Limb (tissue), 2 donors: Measurements from ENCODE around the gene C1orf210.

ENCODE experiments used
- DNase-seq, 2 donors: peaks; one replicate each; pipeline ENCODE4 v3.0.0-alpha.2; 2016; ENCODE audit errors: extremely low spot score in 2 of 2

The C1orf210 gene

DNA sequence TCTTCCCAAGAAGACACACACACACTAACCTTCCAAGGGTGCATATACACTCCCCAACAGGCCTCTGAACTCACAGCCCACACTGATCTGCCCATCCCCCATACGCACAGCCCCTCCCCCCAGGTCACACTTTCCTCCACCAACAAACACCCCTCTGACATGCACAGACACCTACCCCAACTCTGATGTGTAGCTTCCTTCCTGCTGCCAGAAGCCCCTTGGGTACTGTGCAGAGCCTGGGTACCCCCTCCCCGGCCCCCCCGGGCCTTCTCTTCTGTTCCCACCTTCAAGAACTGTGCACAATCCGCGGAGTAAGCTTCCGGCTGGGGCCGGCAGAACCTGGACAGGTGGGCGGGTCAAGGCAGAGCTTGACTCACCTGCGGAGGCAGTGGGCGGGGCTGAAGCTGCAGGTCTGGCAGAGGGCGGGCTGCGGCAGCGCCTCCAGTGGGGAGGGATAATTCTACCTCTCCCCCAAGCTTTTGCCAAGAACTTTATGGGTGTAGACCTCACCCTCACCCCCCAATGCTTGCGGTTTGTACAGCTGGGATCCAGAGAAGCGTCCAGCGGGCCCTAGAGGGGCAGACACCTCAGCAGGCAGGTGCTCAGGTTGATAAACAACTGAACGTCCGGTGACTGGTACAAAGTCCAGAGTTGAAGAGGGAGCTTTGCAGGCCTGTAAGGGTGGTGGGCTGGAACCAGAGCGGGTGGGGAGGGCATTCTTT, at the start of gene C1orf210:
C1orf210 (minus strand) TSS at position 313 of the 722 bp plus-strand sequence. CDS start 2,311 bp downstream, outside the sequence.
- DNase-seq, result no peak

- no peak for DNase-seq
Measured at GRCh38 chr1:43334453-43335205, 49.2 kb upstream of the C1orf210 start.

DNA sequence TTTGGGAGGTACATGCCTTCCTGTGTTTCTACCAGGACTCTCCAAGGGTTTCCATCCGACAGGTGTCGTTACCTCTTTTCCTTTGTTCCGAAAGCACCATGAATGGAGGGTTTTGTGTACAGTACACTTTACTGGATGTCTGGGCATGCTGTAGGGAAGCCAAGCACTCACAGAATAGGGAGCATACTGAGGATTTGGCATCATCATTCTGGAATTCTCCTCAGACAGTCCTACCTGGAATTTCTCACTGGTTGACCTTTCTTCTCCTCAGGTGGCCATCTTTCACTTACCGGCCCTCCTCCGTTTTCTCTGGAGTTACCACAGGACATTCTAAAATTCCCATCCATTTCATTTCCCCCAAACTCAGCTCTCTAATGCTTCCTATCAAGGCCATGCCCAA, 46.3 kb upstream of the C1orf210 start:
- DNase-seq, result no peak

DNA sequence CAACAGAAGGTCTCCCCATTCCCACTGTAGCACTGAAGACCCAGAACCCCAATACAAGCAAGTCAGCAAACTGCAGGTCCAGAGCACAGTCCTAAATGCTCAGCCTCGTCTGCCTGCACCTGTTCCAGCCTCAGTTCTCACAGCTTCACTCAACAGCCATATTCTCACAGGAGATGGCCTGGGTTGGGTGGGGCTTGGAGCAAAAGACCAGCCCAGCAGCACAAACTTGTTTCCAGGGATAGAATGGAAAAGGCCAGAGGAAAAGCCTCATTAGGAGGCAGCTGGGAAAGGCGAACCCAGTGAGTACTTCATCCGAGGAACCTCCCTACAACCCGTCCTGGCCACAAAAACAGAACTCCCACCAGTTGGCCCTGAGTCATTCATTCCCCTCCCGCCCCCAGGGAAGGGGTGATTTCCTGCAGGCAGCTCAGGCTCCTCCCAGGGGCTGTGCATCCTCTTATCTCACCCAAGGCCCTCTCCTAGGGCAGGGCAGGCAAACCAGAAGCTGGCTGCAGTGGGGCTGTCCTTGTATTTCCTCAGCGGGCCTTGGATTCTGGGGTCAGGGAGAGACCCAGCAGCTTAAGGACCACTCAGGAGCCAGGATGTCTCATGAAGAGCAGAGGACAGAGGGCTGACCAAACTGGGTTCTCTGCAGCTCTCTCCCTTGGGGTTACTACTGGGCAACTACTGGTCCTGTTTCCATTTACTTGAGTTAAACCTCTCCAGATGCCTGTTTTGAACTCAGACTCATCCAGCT, 44.8 kb upstream of the C1orf210 start:
- no peak for DNase-seq

DNA sequence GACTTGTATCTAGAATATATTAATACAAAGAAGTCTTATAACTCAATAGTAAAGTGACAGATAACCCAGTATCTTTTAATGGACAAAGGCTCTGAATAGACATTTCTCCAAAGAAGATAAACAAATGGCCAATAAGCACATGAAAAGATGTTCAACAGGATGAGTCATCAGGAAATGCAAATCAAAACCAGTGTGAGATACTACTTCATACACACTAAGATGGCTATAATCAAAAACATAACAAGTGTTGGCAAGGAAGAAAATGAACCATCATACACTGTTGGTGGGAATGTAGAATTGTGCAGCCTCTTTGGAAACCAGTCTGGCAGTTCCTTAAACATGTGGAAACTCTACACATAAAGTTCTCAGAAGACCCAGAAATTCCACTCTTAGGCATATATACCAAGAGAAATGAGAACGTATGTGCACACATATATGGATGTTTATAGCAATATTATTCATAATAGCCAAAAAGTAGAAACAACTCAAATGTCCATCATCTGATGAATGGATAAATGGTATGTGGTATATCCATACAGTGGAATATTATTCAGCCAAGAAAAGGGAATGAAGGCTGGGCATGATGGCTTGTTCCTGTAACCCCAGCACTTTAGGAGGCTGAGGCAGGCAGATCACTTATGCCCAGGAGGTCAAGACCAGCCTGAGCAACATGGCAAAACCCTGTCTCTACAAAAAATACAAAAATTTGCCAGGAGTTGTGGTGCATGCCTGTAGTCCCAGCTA, 42.3 kb upstream of the C1orf210 start:
- no peak for DNase-seq

GRCh38 chr1:43325381-43325780, 40.0 kb upstream of the C1orf210 start:
- no peak for DNase-seq

DNA sequence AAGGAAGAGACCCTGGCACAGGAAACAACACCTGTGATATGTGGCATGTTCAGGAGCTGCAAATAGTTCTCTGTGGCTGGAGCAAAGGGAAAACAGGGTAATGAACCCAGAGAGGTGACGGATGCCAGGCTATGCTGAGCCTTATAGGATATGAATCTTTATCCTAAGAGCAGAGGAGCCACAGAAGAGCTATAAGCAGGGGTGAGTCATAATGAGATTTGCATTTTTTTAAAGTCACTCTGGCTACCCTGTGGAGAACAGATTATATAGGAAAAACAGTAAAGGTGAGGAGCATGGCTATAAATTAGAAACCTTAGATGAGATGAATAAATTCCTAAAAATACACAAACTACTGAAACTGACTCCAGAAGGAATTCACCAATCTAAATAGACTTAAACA, 39.4 kb upstream of the C1orf210 start:
- no peak for DNase-seq

- no peak for DNase-seq
Measured at GRCh38 chr1:43322506-43322905, 37.1 kb upstream of the C1orf210 start.

GRCh38 chr1:43321331-43321891, 36.0 kb upstream of the C1orf210 start:
- DNase-seq, result no peak

GRCh38 chr1:43319766-43320165, 34.4 kb upstream of the C1orf210 start:
- no peak for DNase-seq

GRCh38 chr1:43319288-43319687, 33.9 kb upstream of the C1orf210 start:
- DNase-seq, result no peak

- DNase-seq, result no peak
Measured at GRCh38 chr1:43318831-43319230, 33.5 kb upstream of the C1orf210 start.

- DNase-seq, result no peak
Measured at GRCh38 chr1:43317817-43318471, 32.6 kb upstream of the C1orf210 start.

GRCh38 chr1:43316738-43317520, 31.5 kb upstream of the C1orf210 start:
- no peak for DNase-seq

- DNase-seq, result no peak
Measured at GRCh38 chr1:43315963-43316737, 30.8 kb upstream of the C1orf210 start.

GRCh38 chr1:43315481-43315880, 30.1 kb upstream of the C1orf210 start:
- DNase-seq, result no peak

DNA sequence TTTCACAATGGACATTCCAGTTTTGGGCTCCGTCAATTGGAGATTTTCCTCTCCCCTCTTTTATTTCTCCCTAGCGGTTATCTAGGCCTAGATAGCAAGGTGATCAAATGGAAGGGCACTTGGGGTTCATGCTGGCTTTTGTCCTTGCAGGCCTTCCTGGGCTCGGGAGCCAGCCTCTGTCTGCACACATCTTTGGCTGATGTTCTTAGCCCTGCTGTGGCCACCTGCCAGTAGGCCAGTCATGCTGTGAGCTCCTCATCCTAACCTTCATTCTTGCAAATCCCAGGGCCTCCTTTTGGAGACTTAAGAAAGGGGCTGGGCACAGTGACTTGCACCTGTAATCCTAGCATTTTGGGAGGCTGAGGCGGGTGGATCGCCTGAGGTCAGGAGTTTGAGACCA, 28.9 kb upstream of the C1orf210 start:
- no peak for DNase-seq

- DNase-seq, result no peak
Measured at GRCh38 chr1:43313771-43314170, 28.4 kb upstream of the C1orf210 start.
